Ectodermal cell (in vitro differentiated cells): Measurements from ENCODE around the gene TGFBR3.
"Not testable (repeated sequence)": the region's sequence is repeated elsewhere in the genome, so short reads cannot be mapped to it uniquely, and the experiment has no call there.

Source experiments
- H3K27ac ChIP-seq: 2 replicates; pipeline ENCODE4 v1.7.0; 2013; ENCODE audit warnings: mild to moderate bottlenecking, low read depth, low read length; ENCODE audit not compliant: insufficient read depth, poor library complexity, severe bottlenecking
- H3K27me3 ChIP-seq: 2 replicates; pipeline ENCODE4 v1.7.0; 2013; ENCODE audit warnings: mild to moderate bottlenecking, low read length; ENCODE audit not compliant: insufficient read depth, control insufficient read depth, poor library complexity, severe bottlenecking
- H3K36me3 ChIP-seq: one replicate; pipeline ENCODE4 v1.7.0; 2013; ENCODE audit warnings: low read length; ENCODE audit not compliant: control insufficient read depth, insufficient read depth
- H3K4me1 ChIP-seq: one replicate; pipeline ENCODE4 v1.7.0; 2013; ENCODE audit warnings: low read length; ENCODE audit not compliant: control insufficient read depth, insufficient read depth
- H3K4me3 ChIP-seq: 2 replicates; pipeline ENCODE4 v1.7.0; 2013; ENCODE audit warnings: low read depth, low read length, control low read depth; ENCODE audit not compliant: insufficient read depth
- H3K9me3 ChIP-seq: 2 replicates; pipeline ENCODE4 v1.7.0; 2013; ENCODE audit warnings: mild to moderate bottlenecking, low read length, moderate library complexity; ENCODE audit not compliant: control insufficient read depth
- WGBS, 2 experiments: methylation state at CpG; one replicate each; pipeline ENCODE4 v1.1.7; 2013; ENCODE audit warnings: missing lambda C conversion rate in 2 of 2; 5-methylcytosine and 5-hydroxymethylcytosine counted together

The TGFBR3 gene

GRCh38 chr1:91870322-91870721, 15.6 kb downstream of the TGFBR3 start:
- WGBS, 2 experiments, result 94% methylated on average over 2 of the region's 2 CpGs
- H3K36me3 ChIP-seq, result no peaks in the 10 kb centered on the region
- no peaks in the 10 kb centered on the region for H3K4me1 ChIP-seq
- H3K9me3 ChIP-seq, result no peaks in the 10 kb centered on the region
- no peak overlapping the region for H3K4me3 ChIP-seq
- no peaks in the 10 kb centered on the region for H3K27me3 ChIP-seq
- no peak overlapping the region for H3K27ac ChIP-seq

- Histone ChIP-seq H3K4me3 (no peak overlapping the region), H3K36me3 (no peaks in the 10 kb centered on the region), H3K9me3 (no peaks in the 10 kb centered on the region), H3K27ac (no peak overlapping the region), H3K27me3 (no peaks in the 10 kb centered on the region), H3K4me1 (no peaks in the 10 kb centered on the region)
- 95 to 97% methylated on average over 5 of the region's 5 CpGs for WGBS, 2 experiments
Measured at GRCh38 chr1:91866425-91866824, 19.5 kb downstream of the TGFBR3 start.

GRCh38 chr1:91864017-91864700, 21.8 kb downstream of the TGFBR3 start:
- Histone ChIP-seq H3K27me3 (no peaks in the 10 kb centered on the region), H3K4me1 (no peaks in the 10 kb centered on the region), H3K4me3 (no peak overlapping the region), H3K36me3 (no peaks in the 10 kb centered on the region), H3K9me3 (no peaks in the 10 kb centered on the region), H3K27ac (no peak overlapping the region)
- whole genome bisulfite sequencing, 2 experiments, result 92% methylated on average over 5 of the region's 5 CpGs

GRCh38 chr1:91863498-91863897, 22.5 kb downstream of the TGFBR3 start:
- Histone ChIP-seq H3K27me3 (no peaks in the 10 kb centered on the region), H3K4me3 (no peak overlapping the region), H3K27ac (no peak overlapping the region), H3K36me3 (no peaks in the 10 kb centered on the region), H3K4me1 (no peaks in the 10 kb centered on the region), H3K9me3 (no peaks in the 10 kb centered on the region)
- 89 to 95% methylated on average over 2 of the region's 3 CpGs for WGBS, 2 experiments

- WGBS, 2 experiments, result 64 to 67% methylated on average over 3 of the region's 3 CpGs
- Histone ChIP-seq H3K27me3 (no peaks in the 10 kb centered on the region), H3K36me3 (no peaks in the 10 kb centered on the region), H3K27ac (no peak overlapping the region), H3K4me3 (no peak overlapping the region), H3K4me1 (no peaks in the 10 kb centered on the region), H3K9me3 (no peaks in the 10 kb centered on the region)
Measured at GRCh38 chr1:91862120-91862519, 23.8 kb downstream of the TGFBR3 start.

DNA sequence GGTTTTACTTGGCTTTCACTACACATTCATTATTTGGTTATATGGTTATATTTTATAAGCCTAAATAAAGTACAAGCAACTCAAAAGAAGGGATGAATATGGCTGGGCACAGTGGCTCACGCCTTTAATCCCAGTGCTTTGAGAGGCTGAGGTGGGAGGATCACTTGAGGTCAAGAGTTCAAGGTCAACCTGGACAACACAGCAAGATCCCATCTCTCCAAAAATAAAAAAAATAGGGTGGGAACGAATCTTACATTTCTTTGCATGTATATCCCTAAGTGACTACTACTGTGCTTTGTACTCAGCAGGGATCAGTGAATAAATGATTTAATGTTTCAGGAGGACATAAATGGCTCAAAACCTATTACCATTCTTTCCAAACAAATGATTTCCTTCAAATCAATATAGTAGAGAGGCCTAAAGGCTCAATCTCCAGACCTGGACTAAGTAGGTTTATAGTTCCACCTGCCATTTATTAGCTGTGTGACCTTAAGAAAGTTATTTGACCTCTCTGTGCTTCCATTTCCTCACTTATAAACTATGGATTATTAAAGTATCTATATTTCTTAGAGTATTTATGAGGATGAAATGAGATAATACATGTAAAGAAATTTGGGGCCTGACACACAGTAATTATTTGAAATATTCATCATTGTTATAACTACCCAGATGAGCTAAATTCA, 28.3 kb downstream of the TGFBR3 start:
- no peaks in the 10 kb centered on the region for H3K36me3 ChIP-seq
- 91 to 100% methylated on average over 1 of the region's 2 CpGs for WGBS, 2 experiments
- no peaks in the 10 kb centered on the region for H3K27me3 ChIP-seq
- no peak overlapping the region for H3K4me3 ChIP-seq
- H3K9me3 ChIP-seq, result no peaks in the 10 kb centered on the region
- H3K4me1 ChIP-seq, result no peaks in the 10 kb centered on the region
- H3K27ac ChIP-seq, result no peak overlapping the region

GRCh38 chr1:91856996-91857395, 29.0 kb downstream of the TGFBR3 start:
- Histone ChIP-seq H3K4me3 (no peak overlapping the region), H3K4me1 (no peaks in the 10 kb centered on the region), H3K36me3 (no peaks in the 10 kb centered on the region), H3K27ac (no peak overlapping the region), H3K27me3 (no peaks in the 10 kb centered on the region), H3K9me3 (no peaks in the 10 kb centered on the region)
- WGBS, 2 experiments, result 77 to 81% methylated on average over 1 of the region's 1 CpG

DNA sequence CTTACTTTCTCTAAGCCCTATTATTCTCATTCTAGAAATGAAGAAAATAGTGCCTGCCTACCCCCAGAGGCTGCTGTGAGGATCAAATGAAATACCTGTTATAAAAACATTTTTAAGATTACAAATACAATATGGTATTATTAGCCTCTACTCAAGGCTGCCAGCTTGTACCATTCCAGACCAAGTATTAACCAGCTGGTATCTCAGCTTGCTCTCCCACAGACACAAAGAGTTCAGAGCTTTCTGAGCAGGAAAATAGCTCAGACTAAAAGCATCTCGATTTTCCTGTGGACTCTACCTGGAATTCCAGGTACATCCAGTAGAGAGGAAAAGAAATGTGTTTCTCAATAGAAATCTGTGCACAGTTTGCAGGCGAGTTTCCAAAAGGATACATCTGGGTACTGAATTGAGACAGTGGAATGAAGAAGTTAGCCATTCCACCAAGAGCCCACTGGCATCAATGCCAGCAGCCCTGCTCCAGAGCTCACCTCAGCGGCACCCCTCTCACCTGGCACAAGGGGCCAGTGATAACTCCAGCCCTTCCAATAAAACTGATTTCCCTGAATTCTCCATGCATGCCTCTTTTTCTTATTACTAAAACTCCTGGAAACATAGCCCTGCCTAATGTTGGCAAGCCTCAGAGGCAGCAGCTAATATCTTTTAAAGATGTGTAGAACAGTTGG, 31.0 kb downstream of the TGFBR3 start:
- Histone ChIP-seq H3K4me1 (no peaks in the 10 kb centered on the region), H3K4me3 (no peak overlapping the region), H3K27ac (no peak overlapping the region), H3K27me3 (no peaks in the 10 kb centered on the region), H3K9me3 (no peaks in the 10 kb centered on the region), H3K36me3 (no peaks in the 10 kb centered on the region)
- WGBS, 2 experiments, result 87 to 96% methylated on average over 3 of the region's 3 CpGs

- H3K36me3 ChIP-seq, result no peaks in the 10 kb centered on the region
- WGBS, 2 experiments, result 91 to 95% methylated on average over 6 to 7 of the region's 7 CpGs
- H3K27ac ChIP-seq, result no peak overlapping the region
- H3K9me3 ChIP-seq, result no peaks in the 10 kb centered on the region
- H3K4me1 ChIP-seq, result no peaks in the 10 kb centered on the region
- H3K4me3 ChIP-seq, result no peak overlapping the region
- no peaks in the 10 kb centered on the region for H3K27me3 ChIP-seq
Measured at GRCh38 chr1:91853397-91853796, 32.6 kb downstream of the TGFBR3 start.

DNA sequence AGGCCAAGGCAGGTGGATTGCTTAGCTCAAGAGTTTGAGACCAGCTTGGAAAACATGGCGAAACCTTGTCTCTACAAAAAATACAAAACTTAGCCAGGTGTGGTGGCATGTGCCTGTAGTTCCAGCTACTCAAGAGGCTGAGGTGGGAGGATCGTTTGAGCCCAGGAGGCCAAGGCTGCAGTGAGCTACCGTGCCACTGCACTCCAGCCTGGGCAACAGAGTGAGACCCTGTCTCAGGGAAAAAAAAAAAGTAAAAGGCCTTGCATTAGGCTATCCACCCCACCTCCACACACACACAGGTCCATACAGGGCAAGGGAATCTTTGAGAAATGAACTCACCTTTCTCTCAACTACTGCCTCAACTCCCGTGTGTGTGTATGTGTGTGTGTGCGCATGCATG, 33.9 kb downstream of the TGFBR3 start:
- H3K36me3 ChIP-seq, H3K4me3 ChIP-seq, H3K27ac ChIP-seq, H3K27me3 ChIP-seq, H3K4me1 ChIP-seq, H3K9me3 ChIP-seq: not testable (repeated sequence)
- 92 to 93% methylated on average over 5 of the region's 5 CpGs for WGBS, 2 experiments
